HG03066 (cell line): ENCODE measurements around the gene LRRC9.
"Not testable (repeated sequence)": the region's sequence is repeated elsewhere in the genome, so short reads cannot be mapped to it uniquely, and the experiment has no call there.

Experiments
- ATAC-seq: cut with Tn5 transposase; IDR thresholded peaks from one replicate; pipeline ENCODE4 v1.9.1; 2021; ENCODE audit warnings: low read depth; ENCODE audit not compliant: unreplicated experiment

LRRC9 gene

DNA sequence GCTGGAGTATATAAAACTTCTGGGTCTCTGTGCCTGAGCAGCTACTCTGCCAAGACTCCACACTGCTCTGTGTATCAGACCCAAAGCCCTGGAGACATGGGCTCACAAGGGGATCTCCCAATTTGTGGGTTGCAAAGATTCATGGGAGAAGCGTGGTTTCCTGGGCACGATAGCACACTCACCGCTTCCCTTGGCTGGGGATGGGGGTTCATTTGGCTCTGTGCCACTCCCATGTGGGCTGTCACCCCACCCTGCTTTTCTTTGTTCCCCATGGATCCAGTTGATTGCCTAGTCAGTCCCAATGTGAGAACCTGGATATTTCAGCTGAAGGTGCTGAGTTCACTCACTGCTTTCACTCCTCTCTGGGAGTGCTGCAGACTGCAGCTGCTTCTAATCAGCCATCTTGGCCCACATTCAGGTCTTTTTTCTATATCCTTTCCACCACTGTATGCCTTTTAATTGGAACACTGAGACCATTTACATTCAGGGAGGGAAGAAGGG, 131.8 kb downstream of the LRRC9 start:
- ATAC-seq = no peak

DNA sequence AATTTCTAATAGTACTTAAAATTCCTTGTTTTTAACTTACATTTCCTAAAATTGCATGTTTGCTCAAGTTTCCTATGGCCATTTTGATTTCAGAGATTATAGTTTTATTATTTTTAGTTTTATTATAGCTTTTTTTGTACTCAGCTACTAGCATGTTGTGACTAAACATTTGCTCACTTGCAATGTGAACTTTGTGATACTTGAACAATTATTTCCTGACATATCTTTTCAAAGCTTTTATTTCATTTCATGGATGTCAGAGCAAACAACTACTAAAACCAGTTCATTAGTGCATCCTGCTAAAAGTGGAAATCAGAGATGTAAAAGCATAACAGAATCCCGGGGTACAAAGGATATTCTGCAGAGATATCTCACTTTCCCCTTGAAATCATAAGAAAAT, 138.1 kb downstream of the LRRC9 start:
- ATAC-seq = no peak

DNA sequence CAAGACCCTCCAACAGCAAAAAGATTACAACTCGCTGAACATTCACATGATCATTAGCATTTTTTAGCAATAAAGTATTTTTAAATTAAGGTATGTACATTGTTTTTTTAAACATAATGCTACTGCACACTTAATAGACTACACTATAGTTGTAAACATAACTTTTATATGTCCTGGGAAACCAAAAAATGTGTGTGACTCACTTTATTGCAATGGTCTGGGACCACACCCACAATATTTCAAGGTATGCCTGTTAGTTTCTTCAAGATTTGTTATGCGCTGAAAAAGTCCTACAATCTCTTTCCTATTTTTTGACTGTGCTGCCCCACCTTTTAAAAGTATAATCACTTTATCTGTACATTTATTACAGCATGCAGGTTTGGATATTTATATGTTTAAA, 141.4 kb downstream of the LRRC9 start:
- no peak for ATAC-seq

DNA sequence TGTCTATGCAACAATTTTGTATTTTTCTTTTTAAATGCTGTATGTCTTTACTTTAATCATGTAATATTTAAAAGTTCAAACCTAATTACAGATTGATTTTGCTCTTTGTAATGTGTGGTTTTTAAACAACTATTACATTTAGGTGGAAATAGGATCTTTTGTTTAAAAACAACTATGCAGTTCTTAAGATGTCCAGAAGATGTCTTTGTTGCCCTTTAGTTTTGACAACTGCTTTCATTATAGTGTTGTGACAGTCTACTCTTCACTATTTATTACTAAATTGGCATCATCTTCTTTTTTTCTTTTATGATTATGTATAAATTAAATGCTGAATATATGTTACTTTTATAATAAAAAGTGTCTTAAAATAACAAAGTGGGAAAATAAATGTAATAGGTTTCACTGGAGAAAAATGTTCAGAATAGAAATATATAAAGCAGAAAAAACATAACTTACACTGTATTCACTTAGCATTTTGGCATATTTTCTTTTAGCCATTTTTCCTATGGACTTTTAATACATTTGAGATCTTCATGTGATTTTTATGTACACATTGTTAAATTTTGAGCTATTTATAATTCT, 144.6 kb downstream of the LRRC9 start:
- ATAC-seq = no peak

DNA sequence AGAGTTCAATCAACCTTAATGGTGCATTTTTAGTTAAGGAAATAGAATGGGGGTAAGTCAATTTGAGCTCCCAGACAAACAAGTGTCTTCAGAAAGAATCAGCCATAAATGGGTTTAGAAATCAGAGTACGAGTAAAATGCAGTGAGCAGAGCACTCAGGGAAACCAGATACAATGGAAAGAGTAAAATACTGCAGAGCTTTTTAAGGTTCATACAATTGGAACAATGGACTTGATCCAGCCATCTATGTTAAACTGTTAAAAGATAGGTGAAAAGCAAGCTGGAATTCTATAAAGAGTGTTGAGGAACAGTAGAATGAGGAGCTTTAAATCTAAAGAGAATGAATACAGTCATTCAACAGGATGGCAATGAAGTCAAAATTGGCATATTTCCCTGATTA, 147.9 kb downstream of the LRRC9 start:
- ATAC-seq = no peak

DNA sequence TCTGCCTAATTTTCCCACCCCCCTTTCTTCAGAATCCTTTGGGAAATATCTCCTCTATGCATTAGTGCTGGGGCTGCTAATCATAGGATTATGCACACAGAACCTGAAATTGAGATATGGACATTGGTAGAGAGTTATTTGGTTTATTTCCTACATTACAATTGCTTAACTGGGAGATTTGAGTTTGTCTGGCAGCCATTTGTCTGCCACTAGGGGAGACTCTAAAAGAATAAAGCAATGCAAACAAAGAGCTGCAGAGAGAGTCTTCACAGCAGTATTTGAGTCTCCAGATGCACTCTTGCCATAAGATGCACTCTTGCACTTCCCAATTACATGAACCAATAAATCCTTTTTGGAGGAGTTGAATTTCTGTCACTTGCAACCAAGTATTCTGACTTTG, 159.8 kb downstream of the LRRC9 start:
- ATAC-seq = no peak

DNA sequence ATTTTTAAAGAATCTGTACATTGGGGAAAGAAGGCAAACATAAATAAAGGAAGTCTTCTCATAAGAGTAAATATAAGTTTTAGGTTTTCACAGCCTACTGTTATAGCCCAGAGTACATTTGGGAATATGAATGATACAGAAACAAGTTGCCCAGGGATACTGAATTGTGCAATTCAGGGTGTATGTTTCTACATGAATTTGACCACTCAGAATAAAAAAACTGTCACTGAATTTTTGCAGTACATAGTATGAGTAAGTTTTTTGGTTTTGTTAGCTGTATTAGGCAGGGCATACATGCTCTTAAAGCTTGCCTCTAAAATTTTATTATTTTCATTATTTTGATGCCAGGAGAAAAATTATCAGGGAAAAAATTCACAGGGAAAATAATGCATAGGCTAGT, 165.1 kb downstream of the LRRC9 start:
- ATAC-seq = no peak

DNA sequence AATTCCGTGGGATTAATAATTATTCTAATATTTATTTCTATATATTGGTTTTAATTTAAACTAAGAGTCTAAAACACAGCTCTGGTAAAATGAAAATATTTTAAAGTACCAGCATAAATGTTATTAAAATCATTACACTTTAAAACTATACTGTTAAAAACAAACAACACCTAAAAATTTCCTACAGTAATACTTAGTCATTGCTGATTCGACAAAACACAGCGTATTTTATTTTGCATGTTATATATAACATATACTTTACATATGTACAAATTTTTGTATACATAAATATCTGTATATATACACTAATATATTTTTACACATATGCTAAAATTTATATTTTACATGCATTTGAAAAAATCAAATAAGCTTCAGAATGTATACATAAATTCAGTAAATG, 165.7 kb downstream of the LRRC9 start:
- no peak for ATAC-seq

DNA sequence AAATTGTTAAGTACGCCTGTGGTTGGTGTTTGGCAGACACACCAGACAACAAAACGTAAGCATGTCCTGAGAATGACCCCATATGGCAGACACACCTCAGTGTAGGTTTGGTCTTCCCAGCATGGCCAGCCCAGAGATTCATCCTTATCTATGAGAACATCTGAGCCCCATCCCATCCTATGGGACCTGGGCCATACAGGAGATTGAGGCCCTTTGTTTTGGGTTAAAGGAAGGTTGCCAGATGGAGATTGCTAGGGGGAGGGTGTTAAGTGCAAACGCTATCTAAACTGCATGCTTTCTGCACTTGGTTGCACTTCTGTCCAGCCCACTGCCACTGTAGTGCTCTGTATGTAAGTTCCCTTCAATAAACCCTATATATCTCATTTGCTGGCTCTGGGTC, 167.7 kb downstream of the LRRC9 start:
- ATAC-seq = no peak

DNA sequence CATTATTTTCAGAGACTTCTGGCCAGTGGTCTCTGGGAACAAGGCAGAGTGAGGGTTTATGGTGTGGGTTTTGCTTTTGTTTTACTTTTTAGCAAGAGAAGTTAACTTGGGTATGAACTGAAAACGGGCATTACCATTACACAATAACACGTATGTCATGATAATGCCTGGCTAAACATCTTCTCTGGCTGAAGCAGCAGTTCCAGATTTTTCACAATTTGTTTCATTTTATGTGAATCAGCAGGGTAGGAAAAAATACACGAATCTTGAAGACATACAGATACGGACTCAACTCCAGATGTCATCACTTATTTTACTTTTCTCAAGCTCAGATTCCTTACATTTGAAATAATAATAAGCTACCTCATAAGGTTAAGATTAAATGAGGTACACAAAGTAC, 169.3 kb downstream of the LRRC9 start:
- ATAC-seq = no peak

DNA sequence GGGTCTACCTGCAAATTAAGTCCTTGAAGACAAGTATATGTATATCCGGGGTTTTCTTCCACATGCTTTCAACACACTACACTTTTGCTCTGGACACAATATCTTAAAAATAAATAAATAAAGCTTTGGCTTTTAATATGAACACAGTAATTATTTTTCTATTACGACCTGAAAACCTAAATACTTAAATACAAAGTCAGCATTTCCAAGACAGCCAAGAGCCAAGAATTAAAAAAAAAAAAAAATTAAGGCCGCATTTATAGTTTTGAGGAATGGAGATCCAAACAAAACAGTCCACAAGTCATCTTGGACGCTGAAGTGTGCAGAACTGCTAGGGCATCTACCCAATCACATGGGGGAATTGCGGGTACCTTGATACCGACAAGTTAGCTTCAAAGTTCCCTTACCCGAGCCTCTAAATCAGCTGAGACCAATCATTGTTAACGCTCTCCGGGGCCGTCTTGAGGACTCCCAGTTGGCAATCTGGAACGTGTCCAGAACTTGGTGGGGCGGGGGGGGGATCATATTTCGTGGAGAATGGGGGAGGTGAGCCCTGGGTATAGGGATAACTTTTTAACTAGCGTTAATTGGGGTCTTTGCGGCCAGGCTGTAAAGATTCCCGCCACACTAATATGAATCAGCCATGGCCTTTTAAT, 171.0 kb downstream of the LRRC9 start:
- no peak for ATAC-seq

DNA sequence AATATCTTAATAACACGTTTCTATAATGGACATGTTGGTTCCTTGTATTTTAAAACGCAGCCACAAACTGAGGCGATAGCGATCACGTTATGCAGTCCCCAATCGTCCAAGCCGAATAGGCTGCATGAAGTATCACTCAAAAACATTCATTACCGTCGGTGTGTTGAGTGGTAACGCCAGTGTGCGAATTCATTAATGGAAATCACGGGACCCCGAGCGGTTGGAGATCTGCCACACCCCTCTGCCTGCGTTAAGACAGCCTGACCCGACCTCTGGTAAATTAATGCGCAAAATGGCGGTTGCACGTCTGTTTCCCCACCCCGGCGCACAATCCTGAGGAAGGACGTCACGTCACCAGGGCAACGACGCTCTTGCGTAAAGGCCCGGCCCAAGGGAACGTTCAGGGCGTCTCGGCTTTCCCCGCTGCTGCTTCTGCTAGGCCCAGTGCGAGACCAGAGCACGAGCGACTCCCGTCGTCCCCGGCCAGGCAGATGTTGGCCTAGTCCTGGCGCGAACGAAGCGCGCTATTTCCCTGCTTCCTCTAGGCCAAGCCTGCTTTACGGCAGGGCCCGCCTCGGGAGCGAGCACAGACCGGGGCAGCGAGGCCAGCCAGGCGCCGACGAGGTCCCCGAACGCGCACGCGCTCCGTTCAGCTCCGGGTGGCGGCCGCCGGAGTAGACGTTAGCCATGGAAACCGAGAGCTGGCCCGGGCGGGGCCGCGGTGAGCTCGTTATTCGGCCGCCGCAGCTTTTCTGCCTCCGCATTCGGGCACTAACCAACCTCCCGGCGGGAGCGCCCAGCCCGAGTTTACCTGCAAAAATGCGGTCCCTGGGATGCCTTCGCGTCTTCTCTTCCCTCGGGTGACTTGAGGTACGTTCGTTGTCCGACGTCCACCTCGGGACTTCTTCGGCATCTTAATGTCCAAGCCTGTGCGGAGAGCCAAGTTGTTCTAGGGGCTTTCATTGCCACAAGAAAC, 171.9 kb downstream of the LRRC9 start, which contains the start of gene PCNX4:
PCNX4 (plus strand) TSS at position 374 of the 976 bp plus-strand sequence. CDS start 15,716 bp downstream, outside the sequence.
- peak; percentile 94 for ATAC-seq

DNA sequence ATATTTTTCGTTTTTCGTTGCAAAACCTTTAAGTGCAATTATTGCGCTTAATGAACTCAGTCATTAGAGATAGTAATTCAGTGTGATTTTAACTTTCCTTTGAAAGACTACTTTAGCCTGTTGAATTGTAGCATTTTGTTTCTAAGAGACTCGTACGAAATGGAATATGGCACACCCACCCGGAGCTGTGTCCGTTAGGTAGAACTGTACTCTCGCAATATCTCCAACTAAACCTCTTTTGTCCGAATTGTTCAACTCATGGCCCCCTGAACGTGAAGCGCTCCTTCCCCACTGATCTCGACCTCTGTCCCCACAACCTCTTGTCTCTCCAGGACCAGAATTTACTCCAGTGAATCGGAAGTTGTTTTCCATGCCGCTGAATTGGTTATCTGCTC, 172.6 kb downstream of the LRRC9 start:
- no peak for ATAC-seq

DNA sequence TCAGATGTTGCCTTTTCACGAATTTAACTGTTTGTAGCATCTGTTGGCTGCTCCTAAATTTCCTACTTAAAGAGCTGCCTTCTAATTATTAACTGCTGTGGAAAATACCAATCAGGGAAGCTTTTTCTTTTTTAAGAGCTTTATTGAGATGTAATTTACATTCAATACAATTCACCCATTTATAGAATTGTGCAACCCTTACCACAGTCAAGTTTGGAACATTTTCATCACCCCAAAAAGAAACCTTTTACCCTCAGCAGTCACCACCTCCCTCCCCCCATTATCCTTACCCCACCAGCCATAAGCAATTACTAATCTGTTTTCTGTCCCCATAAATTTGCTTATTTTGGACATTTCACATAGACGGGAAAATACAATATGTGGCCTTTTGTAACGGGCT, 173.1 kb downstream of the LRRC9 start:
- ATAC-seq = no peak

DNA sequence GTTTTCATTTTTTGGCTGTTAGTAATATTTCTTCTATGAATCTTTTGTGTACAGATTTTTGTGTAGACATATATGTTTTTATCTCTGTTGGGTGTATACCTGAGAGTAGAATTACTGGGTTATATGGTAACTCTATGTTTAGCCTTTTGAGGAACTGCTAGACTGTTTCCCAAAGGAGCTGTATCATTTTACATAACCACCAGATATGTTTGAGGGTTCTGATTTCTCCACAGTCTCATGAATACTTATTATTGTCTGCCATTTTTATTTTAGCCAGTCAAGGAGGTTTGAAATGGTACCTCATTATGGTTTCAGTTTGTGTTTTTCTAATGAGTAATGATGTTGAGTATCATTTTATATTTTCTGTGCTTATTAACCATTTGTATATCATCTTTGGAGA, 173.7 kb downstream of the LRRC9 start:
- no peak for ATAC-seq

DNA sequence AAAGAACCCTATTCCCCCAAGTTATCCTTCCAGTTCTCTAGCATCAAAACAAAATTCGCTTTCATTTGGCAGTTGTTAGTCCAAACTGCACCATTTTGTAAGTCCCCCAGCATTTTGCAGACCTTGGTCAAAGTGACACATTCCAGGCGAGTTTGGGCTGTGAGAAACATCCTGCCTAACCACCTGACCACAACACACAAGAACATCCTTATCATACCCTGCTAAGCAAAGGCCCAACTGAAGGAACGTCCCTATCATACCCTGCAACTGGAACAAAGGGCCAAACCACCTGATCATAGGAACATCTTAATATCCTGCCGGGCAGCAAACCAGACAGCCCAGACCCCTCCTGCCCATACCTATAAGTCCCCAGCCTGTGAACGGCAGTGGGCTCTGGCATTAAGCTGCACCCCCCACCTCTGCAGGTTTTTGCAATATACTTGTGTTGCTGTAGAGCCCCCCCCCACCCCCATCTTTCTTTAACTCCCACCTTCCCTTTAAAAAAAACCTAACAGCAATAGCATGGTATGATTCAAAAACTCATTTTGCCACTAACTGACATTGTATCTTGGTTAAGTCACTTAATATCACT, 174.5 kb downstream of the LRRC9 start:
- no peak for ATAC-seq

DNA sequence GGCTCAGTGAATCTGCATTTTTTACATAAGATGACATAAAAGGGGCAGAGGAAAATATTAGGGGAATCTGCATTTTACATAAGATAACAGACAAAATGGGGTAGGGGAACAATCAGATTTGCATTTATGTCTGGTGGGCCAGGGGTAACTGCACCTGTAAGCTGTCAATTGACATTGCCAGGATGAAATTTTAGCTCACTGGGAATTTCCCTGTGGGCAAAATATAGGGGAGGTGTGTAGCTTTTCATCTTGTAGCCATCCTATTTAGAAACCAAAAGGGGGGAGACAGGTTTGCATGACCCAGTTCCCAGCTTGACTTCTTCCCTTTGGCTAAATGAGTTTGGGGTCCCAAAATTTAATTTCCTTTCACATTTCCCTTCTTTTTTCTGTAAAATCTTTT, 175.3 kb downstream of the LRRC9 start:
- ATAC-seq = no peak

DNA sequence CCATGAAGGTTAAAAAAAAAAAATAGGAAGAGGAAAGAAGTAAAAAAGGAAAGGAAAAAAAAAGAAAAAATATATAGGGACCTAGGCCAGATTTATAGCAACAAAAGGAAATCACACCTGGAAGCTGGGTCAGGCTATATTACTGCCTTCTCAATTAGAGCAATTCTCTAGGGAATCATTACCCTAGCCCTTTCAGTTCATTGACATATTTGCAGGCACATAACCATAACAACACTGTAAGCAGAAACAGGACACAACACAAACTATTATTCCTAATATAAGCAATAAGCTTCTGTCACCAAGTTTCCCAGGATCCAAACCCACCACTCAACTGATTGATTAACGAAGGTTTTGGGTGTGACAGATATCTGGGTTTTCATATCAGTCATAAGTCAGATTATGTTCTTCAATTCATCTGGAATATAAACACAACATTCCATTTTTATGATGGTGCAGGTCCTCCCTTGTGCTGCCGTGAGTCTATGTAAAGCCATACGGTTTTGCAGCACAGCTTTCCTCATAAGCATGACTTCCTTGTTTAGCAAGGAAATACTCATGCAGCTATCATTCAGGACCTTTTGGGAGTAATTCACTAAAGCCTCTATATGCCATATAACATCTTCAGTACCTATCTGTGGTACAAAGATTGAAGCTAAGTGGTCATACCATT, 176.0 kb downstream of the LRRC9 start:
- ATAC-seq = no peak

DNA sequence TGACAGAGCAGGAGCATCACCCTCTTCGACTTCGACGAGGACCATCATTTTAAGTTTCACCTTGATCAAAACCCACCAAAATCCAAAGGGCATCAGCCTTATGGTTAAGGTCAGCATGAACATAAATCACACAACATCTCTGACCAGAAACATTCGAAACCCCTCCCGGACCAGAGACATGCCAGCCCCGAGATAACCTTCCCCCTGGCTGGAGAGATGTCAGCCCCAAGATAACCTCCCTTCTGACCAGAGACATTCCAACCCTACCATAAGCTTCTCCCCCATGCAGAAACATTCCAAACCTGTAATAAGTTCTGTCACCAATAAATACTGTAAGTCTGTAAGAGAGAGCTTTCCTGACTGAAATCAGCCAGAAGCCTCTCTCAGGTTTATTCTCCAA, 178.0 kb downstream of the LRRC9 start:
- no peak for ATAC-seq

DNA sequence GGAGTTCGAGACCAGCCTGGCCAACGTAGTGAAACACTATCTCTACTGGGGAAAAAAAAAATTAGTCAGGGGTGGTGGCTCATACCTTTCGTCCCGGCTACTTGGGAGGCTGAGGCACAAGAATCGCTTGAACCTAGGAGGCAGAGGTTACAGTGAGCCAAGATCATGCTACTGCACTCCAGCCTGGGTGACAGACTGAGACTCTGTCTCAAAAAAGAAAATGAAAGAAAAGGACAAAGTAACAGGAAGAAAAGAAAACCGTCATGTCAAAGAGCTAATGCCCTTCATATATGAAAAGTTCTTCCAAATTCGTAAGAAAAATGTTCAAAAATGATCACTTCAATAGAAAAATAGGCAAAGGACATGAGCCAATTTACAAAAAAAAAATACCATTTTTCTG, 179.9 kb downstream of the LRRC9 start:
- not testable (repeated sequence) for ATAC-seq
